ENCODE data around the gene GSX2. TPM values are rescaled to one million over a fixed set of nuclear protein-coding genes. Genes with fewer than 3 reads are reported as not detected.
"Not testable (repeated sequence)": the region's sequence is repeated elsewhere in the genome, so short reads cannot be mapped to it uniquely, and the experiment has no call there.

Gene GSX2
- not detected in 2 replicates for total RNA-seq

GRCh38 chr4:54099748-54100574 lies at the start of gene GSX2:
TSS of gene GSX2 (plus strand) at chr4:54100163. CDS start at chr4:54100345, 182 bp downstream.
- no peak for DNase-seq (ENCODE audit: low read depth in 2 of 2)

DNA sequence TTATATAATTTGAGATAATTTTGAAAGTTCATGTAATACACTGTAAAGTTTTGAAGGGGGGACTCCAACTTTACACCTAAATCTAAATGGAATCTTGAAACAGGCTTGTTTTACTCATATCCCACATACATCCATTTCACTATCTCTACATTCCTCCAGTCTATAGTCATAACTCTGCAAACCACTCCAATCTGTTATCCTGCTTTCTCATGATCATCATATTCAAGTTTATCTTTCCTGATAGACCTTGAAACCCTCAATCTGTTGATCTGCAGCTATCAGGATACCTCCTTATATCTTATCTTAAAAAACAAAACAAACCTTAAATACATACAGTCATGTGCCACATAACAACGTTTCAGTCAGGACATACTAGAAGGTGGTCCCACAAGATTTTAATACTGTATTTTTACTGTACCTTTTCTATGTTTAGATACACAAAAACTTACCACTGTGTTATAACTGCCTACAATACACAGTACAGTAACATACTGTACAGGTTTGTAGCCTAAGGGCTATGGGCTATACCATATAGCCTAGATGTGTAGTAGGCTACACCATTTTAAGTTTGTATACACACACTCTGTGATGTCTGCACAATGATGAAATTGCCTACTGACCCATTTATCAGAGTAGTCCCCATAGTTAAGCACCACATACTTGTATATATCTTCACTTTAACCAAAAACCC lies 49.6 kb upstream of the GSX2 start:
- no peak for DNase-seq (ENCODE audit: low read depth in 2 of 2)

DNA sequence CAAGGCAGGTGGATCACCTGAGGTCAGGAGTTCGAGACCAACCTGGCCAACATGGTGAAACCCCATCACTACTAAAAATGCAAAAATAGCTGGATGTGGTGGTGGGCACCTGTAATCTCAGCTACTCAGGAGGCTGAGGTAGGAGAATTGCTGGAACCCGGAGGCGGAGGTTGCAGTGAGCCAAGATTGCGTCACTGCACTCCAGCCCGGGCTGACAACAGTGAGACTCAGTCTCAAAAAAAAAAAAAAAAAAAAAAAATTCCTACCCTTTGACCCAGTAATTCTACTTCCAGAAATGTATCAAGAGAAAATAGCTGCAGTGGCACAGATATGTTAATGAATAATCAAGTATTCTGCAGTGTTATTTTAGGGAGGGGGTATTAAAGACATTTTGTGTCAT lies 46.6 kb upstream of the GSX2 start:
- not testable (repeated sequence) for DNase-seq (ENCODE audit: low read depth in 2 of 2)

DNA sequence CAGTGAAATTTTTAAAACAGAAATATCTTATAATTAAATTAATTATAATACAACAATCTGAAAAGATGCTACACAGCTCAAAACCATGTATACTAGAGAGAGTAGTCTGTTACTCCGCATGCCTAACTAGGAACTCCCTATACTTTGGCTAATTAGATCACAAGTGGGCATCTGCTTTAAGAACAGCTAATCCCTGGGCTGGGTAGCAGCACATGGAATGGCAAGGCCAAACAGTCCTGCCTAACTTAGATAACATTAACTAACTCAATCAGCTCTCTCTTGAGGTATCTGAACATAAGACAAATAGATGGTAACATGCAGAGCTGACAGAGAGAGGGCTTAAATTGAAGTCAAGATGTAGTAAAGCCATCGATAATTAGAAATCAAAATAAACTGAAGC lies 45.5 kb upstream of the GSX2 start:
- DNase-seq (ENCODE audit: low read depth in 2 of 2) = no peak

DNA sequence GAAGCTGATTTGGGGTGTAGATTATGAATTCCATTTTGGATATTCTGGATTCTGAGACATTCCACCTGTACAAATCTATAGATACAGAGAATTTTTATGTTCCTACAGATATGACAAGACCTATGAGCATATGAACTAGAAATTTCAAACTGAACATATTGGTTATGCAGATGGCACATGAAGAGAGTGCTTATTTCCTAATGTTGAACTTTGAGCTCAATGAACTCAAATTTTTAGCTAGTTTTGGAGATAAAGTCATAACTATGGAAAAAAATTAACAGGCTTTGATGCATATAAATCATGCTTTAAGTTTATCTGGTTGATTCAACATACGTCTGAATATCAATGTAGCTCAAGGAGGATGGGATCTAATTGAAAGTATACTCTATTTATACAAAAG lies 44.5 kb upstream of the GSX2 start:
- DNase-seq (ENCODE audit: low read depth in 2 of 2) = no peak

DNA sequence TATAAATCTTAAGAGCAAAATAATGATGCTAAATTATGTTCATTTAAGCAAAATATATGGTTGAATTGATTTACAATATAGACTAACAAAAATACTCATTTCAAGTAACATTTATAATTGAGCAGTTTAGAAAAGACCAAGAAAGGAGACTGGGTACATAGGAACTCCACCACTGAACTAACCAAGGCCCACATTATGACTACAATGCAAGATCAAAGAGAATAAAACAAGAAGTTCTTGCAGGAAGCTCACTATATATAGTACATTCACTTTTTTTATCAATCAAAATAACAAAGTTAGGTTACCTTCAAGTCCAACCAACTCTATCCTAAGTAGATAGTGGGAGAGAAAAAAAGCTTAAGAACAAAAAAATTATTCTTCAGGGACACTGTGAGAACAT lies 43.6 kb upstream of the GSX2 start:
- no peak for DNase-seq (ENCODE audit: low read depth in 2 of 2)

DNA sequence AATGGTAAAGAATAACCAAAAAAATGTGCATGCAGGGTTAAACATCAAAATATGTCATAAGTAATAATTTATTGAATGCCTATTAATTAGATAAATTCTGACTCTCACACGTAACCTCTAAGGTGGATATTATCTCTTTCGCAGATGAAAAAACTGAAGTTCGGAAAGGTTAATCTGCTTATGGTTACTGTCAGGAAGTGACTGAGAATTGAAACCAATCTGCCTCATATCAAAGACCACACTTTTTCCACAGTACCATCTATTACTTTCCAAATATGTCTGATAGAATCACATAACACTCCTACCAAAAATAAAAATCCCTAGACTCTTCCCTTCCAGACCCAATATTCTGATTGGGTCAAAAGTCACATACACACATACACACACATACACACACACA lies 41.8 kb upstream of the GSX2 start:
- DNase-seq (ENCODE audit: low read depth in 2 of 2) = no peak

GRCh38 chr4:54060116-54060515 lies 39.8 kb upstream of the GSX2 start:
- no peak for DNase-seq (ENCODE audit: low read depth in 2 of 2)

GRCh38 chr4:54061067-54061466 lies 38.9 kb upstream of the GSX2 start:
- DNase-seq (ENCODE audit: low read depth in 2 of 2) = no peak

GRCh38 chr4:54061873-54062272 lies 38.1 kb upstream of the GSX2 start:
- DNase-seq (ENCODE audit: low read depth in 2 of 2) = no peak

DNA sequence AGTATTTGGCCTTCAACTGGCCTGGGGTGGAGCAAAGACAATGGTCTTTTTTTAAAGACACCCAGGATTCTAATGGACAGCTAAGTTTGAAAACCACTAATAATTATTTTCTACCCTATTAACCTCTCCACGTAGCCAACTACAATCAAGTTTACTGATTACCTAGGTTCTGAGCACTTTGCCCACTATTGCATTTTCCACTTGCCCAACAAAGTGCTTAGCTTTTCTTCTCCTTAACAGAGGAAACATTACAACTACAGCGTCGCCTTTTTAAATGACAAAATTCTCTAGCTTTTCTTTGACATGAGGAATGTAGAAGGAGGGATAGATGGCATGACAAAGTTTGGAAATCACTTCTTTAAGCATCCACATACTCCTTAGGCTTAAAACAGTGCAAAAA lies 37.6 kb upstream of the GSX2 start:
- no peak for DNase-seq (ENCODE audit: low read depth in 2 of 2)

DNA sequence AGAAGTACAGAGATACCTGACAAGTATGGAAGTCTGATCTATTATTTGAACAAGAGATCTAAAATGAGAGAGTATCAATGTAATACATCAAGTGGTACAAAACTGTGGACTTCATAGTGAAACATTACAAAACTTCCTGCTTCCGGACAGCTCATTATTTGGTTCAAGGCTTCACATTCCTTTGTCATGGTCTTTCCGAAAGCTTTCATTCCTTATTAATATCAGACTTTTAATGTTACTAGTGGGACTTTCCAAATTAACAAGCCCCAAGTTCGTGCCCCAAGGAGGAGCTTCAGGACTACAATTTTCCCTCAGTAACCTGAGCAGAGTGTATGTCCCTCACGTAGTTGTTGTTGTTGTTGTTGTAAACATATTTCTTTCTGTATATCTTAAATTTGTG lies 36.7 kb upstream of the GSX2 start:
- DNase-seq (ENCODE audit: low read depth in 2 of 2) = peak in 1 of 2 donors; percentile 76

GRCh38 chr4:54063737-54064316 lies 36.1 kb upstream of the GSX2 start:
- peak in 1 of 2 donors; percentile 50 for DNase-seq (ENCODE audit: low read depth in 2 of 2)

GRCh38 chr4:54064317-54065111 lies 35.4 kb upstream of the GSX2 start, which contains the start of gene CHIC2:
TSS of gene CHIC2 (minus strand) at chr4:54064605. CDS start at chr4:54064300, 305 bp downstream.
- peak; percentile 85 to 97 for DNase-seq (ENCODE audit: low read depth in 2 of 2)

DNA sequence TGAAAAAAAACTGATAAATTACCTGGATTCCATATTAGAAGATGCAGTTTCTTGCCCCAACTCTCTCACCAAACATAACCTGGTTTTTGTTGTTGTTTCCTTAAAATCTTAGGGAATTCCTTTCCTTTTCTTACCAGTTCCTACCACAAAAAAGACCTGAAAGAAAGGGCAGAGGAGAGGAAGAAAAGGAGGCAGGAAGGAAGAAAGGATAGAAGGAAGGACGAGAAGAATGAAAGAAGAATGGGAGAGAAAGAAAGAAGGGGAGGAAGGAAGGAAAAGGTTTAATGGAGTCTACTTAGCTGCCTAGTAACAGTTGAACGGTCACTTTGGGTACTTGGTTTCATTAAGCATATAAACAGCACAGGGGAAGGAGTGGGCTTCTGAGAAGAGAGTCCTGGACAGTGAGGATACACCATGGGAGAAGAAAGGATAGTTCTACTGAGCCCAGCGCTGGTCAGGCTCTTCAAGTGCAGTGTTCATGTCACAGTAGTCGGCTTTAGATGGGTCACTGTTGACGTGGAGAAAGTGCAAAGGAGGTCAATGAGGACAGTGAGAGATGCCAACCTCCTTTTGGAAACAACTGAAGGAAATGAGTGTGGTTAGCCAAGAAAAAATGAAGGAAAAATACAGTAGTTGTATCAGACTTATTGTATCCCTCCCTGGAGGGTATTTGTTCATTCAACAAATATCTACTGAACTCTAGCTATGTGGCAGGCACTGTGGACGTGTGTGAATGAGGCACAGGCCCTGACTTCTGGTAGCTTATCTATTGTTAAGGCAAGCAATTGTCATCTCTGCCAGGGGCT lies 34.5 kb upstream of the GSX2 start:
- peak in 1 of 2 donors; percentile 69 for DNase-seq (ENCODE audit: low read depth in 2 of 2)

- no peak for DNase-seq (ENCODE audit: low read depth in 2 of 2)
Observed at GRCh38 chr4:54066088-54066415, 33.9 kb upstream of the GSX2 start.

- peak in 1 of 2 donors; percentile 72 for DNase-seq (ENCODE audit: low read depth in 2 of 2)
Observed at GRCh38 chr4:54066718-54067129, 33.2 kb upstream of the GSX2 start.

- peak; percentile 59 to 90 for DNase-seq (ENCODE audit: low read depth in 2 of 2)
Observed at GRCh38 chr4:54067166-54067565, 32.8 kb upstream of the GSX2 start.

DNA sequence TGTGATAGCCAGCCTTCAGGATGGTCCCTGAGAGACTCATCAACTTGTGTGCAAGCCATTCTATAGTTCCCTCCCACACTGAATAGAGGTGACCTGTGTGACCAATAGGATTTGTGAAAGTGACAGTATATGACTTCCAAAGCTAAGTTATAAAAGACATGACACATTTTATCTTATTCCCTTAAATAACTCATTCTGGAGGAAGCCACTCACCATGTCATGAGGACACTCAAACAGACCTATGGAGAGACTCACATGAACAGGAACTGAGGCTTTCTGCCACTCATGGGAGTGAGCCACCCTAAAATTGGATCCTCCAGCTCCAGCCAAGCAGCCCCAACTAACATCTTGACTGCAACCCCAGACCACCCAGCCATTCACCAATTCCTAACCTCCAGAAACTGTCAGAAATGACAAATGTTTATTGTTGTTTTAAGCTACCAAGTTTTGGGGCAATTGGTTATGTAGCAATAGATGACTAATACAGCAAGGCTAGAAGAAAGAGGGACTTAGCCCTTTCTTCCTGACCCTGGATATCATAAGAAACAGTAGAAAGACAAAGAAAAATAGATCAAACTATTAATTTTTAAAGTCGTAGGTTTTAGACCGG lies 26.6 kb upstream of the GSX2 start:
- no peak for DNase-seq (ENCODE audit: low read depth in 2 of 2)

- DNase-seq (ENCODE audit: low read depth in 2 of 2) = no peak
Observed at GRCh38 chr4:54074381-54074780, 25.6 kb upstream of the GSX2 start.

Data from dermis microvascular lymphatic vessel endothelial cell (primary cell).